ENCODE data around the gene CRIP1.

The CRIP1 gene

DNA sequence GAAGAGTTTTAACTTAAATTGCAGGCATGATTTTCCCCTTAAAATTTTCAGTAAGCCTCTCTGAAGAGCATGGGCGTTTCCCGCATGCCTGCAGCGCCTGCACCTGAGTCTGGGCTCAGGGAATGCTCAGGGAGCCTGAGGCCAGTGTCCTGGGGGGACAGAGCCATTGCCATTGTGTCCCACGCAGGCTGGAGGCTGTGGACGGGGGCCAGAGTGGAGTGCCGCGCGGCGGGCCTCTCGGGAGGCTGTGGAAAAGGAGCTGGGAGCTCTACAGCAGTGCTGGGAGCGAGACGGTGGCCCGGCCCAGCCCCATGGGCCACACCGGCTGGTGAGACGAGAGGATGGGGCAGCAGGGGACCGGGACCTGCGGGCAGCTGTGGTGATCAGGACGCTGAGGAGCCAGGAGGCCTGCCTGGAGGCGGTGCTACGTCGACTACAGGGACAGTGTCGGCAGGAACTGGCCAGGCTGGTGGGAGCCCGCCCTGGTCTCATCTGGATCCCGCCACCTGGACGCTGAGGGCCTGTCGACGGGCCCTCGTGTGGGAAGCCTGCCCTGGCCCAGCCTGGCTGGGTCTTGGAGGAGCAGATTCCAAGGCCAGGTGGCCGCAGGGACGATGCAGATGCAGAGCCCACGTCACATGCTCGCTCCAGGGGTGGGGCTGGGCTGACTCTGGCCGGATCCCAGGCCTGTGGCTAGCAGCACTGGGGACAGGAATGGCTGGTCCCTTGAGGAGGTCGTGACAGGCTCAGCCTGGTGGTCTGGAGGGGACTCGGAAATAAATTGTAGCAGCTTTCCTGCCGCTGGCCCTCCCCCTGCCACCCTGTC lies 12.0 kb downstream of the CRIP1 start:
- Histone ChIP-seq H3K27me3 (no peaks in the 10 kb centered on the region), H3K36me3 (peaks cover 10 to 21% (median 16%) of the 10 kb centered on the region in 3 donors), H3K4me1 (peaks cover 0 to 13% (median 0%) of the 10 kb centered on the region in 4 donors), H3K27ac (no peak overlapping the region), H3K9me3 (no peaks in the 10 kb centered on the region), H3K4me3 (no peak overlapping the region)
- TF ChIP-seq, protein P1, sequence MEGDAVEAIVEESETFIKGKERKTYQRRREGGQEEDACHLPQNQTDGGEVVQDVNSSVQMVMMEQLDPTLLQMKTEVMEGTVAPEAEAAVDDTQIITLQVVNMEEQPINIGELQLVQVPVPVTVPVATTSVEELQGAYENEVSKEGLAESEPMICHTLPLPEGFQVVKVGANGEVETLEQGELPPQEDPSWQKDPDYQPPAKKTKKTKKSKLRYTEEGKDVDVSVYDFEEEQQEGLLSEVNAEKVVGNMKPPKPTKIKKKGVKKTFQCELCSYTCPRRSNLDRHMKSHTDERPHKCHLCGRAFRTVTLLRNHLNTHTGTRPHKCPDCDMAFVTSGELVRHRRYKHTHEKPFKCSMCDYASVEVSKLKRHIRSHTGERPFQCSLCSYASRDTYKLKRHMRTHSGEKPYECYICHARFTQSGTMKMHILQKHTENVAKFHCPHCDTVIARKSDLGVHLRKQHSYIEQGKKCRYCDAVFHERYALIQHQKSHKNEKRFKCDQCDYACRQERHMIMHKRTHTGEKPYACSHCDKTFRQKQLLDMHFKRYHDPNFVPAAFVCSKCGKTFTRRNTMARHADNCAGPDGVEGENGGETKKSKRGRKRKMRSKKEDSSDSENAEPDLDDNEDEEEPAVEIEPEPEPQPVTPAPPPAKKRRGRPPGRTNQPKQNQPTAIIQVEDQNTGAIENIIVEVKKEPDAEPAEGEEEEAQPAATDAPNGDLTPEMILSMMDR (IDR thresholded peaks at IDR 0.05): no peak
- DNase-seq: peak in 1 of 2 donors; percentile 63
- intact Hi-C loops (cut with DNase I; ENCODE audit: low total_unique reads): loop anchor here (10.0 kb wide), 2 partner anchors 194 to 514 kb away; partner anchors contain the start of genes BRF1 and CLBA1

DNA sequence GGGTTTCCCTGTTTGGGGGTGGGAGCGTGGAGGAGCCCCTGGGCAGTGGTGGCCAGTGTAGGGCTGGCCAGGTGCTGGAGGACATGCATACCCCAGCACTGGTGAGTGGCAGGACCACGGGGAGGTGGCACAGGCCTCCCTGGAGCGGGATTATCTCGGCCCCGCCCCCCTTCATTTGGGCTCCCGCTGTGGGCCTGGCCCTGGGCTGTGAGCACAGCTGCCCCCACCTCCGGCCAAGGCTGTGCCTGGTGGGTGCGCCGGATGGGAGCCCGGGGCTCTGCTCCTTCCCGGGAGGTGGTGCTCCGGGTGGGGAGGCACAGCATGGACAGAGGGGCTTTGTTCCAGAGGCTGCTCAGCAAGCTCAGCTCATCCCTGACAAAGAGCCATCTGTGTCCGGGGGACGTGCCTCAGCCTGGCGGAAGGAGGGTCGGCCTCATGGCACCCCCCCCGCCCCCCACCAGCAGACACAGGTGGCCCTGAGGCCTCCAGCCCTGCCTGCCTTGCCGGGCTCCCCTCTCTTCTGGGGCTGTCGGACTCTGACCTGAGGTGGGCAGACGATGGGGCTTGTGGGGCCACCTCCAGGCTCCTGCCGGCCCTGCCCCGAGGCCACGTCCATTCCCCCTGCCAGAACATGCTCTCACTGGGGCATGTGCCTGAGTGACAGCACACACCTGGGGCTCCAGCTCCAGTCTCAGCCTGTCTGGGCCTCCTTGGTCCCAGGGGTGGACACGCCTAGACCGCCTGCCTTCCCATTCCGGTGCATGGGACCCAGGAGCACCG lies 12.8 kb downstream of the CRIP1 start:
- Histone ChIP-seq H3K4me3 (no peak overlapping the region), H3K27ac (no peak overlapping the region), H3K27me3 (no peaks in the 10 kb centered on the region), H3K36me3 (peaks cover 10 to 20% (median 16%) of the 10 kb centered on the region in 3 donors), H3K9me3 (no peaks in the 10 kb centered on the region), H3K4me1 (peaks cover 0 to 13% (median 0%) of the 10 kb centered on the region in 4 donors)
- intact Hi-C loops (cut with DNase I; ENCODE audit: low total_unique reads): loop anchor here (10.0 kb wide), 2 partner anchors 195 to 515 kb away; partner anchors contain the start of genes BRF1 and CLBA1
- TF ChIP-seq, protein P1 (IDR thresholded peaks at IDR 0.05): no peak
- DNase-seq: peak in 1 of 2 donors; percentile 65

GRCh38 chr14:105500036-105500725 lies 13.5 kb downstream of the CRIP1 start:
- intact Hi-C loops (cut with DNase I; ENCODE audit: low total_unique reads): no loop called here
- peak in 1 of 2 donors; percentile 67 for DNase-seq
- peaks cover 0 to 11% (median 0%) of the 10 kb centered on the region in 4 donors for H3K4me1 ChIP-seq
- H3K9me3 ChIP-seq: no peaks in the 10 kb centered on the region
- H3K4me3 ChIP-seq: no peak overlapping the region
- H3K27me3 ChIP-seq: no peaks in the 10 kb centered on the region
- H3K36me3 ChIP-seq: peaks cover 10 to 20% (median 16%) of the 10 kb centered on the region in 3 donors
- no peak overlapping the region for H3K27ac ChIP-seq
- TF ChIP-seq, protein P1 (IDR thresholded peaks at IDR 0.05): no peak

DNA sequence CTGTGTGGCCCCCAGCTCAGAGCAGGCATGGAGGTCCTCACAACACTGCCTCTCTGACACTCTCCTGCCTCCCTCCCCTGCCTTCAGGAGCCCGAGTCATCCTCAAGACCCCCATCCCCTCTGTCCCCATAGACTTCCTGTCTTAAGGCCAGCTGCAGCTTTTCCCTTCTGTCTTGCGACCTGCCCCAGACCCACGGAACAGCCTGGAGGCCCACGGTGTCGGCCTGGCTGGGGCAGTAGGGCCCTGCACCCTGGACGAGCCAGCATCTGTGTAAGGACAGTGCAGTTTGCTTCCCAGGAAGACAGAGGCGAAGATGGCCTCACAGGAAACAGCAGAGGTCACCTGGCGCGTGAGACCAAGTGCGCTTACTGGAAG lies 14.0 kb downstream of the CRIP1 start:
- Histone ChIP-seq H3K27me3 (no peaks in the 10 kb centered on the region), H3K36me3 (peaks cover 10 to 20% (median 16%) of the 10 kb centered on the region in 3 donors), H3K4me3 (no peak overlapping the region), H3K9me3 (no peaks in the 10 kb centered on the region), H3K27ac (no peak overlapping the region), H3K4me1 (peaks cover 0 to 6% (median 0%) of the 10 kb centered on the region in 4 donors)
- intact Hi-C loops (cut with DNase I; ENCODE audit: low total_unique reads): no loop called here
- TF ChIP-seq, protein P1 (IDR thresholded peaks at IDR 0.05): no peak
- peak in 1 of 2 donors; percentile 61 for DNase-seq
